AG04449 (cell line): ENCODE data around the gene MANSC4.

Source experiments
- CTCF ChIA-PET: fragments of 350-600 bp; formaldehyde crosslinking; extraction: SDS; loops from one replicate; lab custom pipeline; 2021; ENCODE audit warnings: antibody characterized with exemption; lab: Yijun Ruan, JAX
- POLR2A ChIA-PET: fragments of 400-600, 350-600 bp; formaldehyde crosslinking; extraction: SDS; loops from one replicate; lab custom pipeline; 2020; ENCODE audit warnings: antibody characterized with exemption, inconsistent platforms; lab: Yijun Ruan, JAX
- DNase-seq: peaks from one replicate; pipeline ENCODE4 v3.0.0-alpha.2; 2010; ENCODE audit warnings: low read depth, low spot score
- H3K4me3 ChIP-seq: 2 replicates; pipeline ENCODE4 v1.5.1; 2011; ENCODE audit warnings: low read depth, mild to moderate bottlenecking, control low read depth, low read length
- CTCF ChIP-seq: IDR thresholded peaks from one replicate; pipeline ENCODE4 v1.5.1; 2011; ENCODE audit warnings: mild to moderate bottlenecking, moderate library complexity, low read length, control low read depth, inconsistent platforms; ENCODE audit not compliant: insufficient read depth; ENCODE audit errors: missing control alignments

MANSC4 gene

GRCh38 chr12:27779920-27780611 is at the start of gene MANSC4, which contains the start of gene KLHL42:
Gene MANSC4, minus strand, starts transcription at chr12:27780236. Its CDS starts 8,960 bp downstream, at chr12:27771276.
Gene KLHL42, plus strand, starts transcription at chr12:27780233. Its CDS starts 98 bp downstream, at chr12:27780331.
- ChIA-PET CTCF (interaction anchor here (1.2 to 2.7 kb wide), 8 partner anchors 8 to 393 kb away, joined by 3 to 9 read pairs (median 5); no protein-coding TSS in a partner anchor), POLR2A (interaction anchor here (0.7 to 1.1 kb wide), 4 partner anchors 17 to 82 kb away, joined by 3 to 4 read pairs (median 4); no protein-coding TSS in a partner anchor)
- peak within 1 kb of the TSS; percentile 86 for H3K4me3 ChIP-seq
- no peak for DNase-seq
- TF ChIP-seq CTCF: peak; percentile 8

- no peak for TF ChIP-seq CTCF
- no peak overlapping the region for H3K4me3 ChIP-seq
- POLR2A ChIA-PET: interaction anchor here (0.6 kb wide), 1 partner anchor 134 kb away, joined by 3 read pairs; no protein-coding TSS in a partner anchor
- no peak for DNase-seq
- CTCF ChIA-PET: interaction anchor here (0.7 to 4.9 kb wide), 4 partner anchors 7 to 112 kb away, joined by 3 to 45 read pairs (median 12); no protein-coding TSS in a partner anchor
These were observed 48.2 kb upstream of the MANSC4 start for GRCh38 chr12:27828196-27828595.

- no peak for TF ChIP-seq CTCF
- ChIA-PET POLR2A (no interaction called here), CTCF (interaction anchor here (0.8 to 1.4 kb wide), 2 partner anchors 14 to 36 kb away, joined by 3 to 6 read pairs; no protein-coding TSS in a partner anchor)
- no peak overlapping the region for H3K4me3 ChIP-seq
- DNase-seq: no peak
These were observed 46.0 kb upstream of the MANSC4 start for GRCh38 chr12:27826076-27826475.

- H3K4me3 ChIP-seq: no peak overlapping the region
- ChIA-PET CTCF (interaction anchor here (1.1 to 5.1 kb wide), 4 partner anchors 13 to 91 kb away, joined by 3 to 59 read pairs (median 6); no protein-coding TSS in a partner anchor), POLR2A (no interaction called here)
- DNase-seq: no peak
- no peak for TF ChIP-seq CTCF
These were observed 44.2 kb upstream of the MANSC4 start for GRCh38 chr12:27824126-27824842.

GRCh38 chr12:27823038-27823437 is 43.0 kb upstream of the MANSC4 start:
- TF ChIP-seq CTCF: no peak
- no peak for DNase-seq
- POLR2A ChIA-PET: interaction anchor here (0.5 kb wide), 1 partner anchor 56 kb away, joined by 3 read pairs; no protein-coding TSS in a partner anchor

More at GRCh38 chr12:27823038-27823437, 43.0 kb upstream of the MANSC4 start:
- H3K4me3 ChIP-seq: no peak overlapping the region
- CTCF ChIA-PET: interaction anchor here (1.1 to 5.1 kb wide), 9 partner anchors 12 to 118 kb away, joined by 3 to 59 read pairs (median 7); no protein-coding TSS in a partner anchor
